HG02852 (cell line): ENCODE results near the gene IL17A.

ENCODE experiments used
- ATAC-seq: cut with Tn5 transposase; IDR thresholded peaks from one replicate; pipeline ENCODE4 v1.9.1; 2021; ENCODE audit warnings: mild to moderate bottlenecking, moderate library complexity; ENCODE audit not compliant: unreplicated experiment

Gene IL17A

GRCh38 chr6:52186075-52186474, at the start of gene IL17A:
Gene IL17A, plus strand, starts transcription at chr6:52186375. Its CDS starts 57 bp downstream, at chr6:52186432.
- ATAC-seq: no peak

- ATAC-seq: no peak
Observed at GRCh38 chr6:52136934-52137467, 49.2 kb upstream of the IL17A start.

- no peak for ATAC-seq
Observed at GRCh38 chr6:52138284-52138683, 47.9 kb upstream of the IL17A start.

- ATAC-seq: no peak
Observed at GRCh38 chr6:52139985-52140680, 46.0 kb upstream of the IL17A start.

- no peak for ATAC-seq
Observed at GRCh38 chr6:52141596-52141995, 44.6 kb upstream of the IL17A start.

GRCh38 chr6:52142556-52142955, 43.6 kb upstream of the IL17A start:
- ATAC-seq: no peak

GRCh38 chr6:52143551-52143950, 42.6 kb upstream of the IL17A start:
- ATAC-seq: no peak

GRCh38 chr6:52144196-52145076, 41.7 kb upstream of the IL17A start:
- ATAC-seq: no peak

- no peak for ATAC-seq
Observed at GRCh38 chr6:52146851-52147445, 39.2 kb upstream of the IL17A start.

GRCh38 chr6:52149076-52149475, 37.1 kb upstream of the IL17A start:
- ATAC-seq: no peak

GRCh38 chr6:52149949-52150348, 36.2 kb upstream of the IL17A start:
- ATAC-seq: no peak

GRCh38 chr6:52152070-52152423, 34.1 kb upstream of the IL17A start:
- ATAC-seq: no peak

GRCh38 chr6:52152711-52153160, 33.4 kb upstream of the IL17A start:
- ATAC-seq: no peak

GRCh38 chr6:52154381-52154780, 31.8 kb upstream of the IL17A start:
- no peak for ATAC-seq

- peak; percentile 88 for ATAC-seq
Observed at GRCh38 chr6:52155791-52156576, 30.2 kb upstream of the IL17A start.

- ATAC-seq: peak; percentile 57
Observed at GRCh38 chr6:52157301-52157941, 28.8 kb upstream of the IL17A start.

GRCh38 chr6:52160472-52161104, 25.6 kb upstream of the IL17A start:
- ATAC-seq: no peak

- ATAC-seq: peak; percentile 50
Observed at GRCh38 chr6:52161689-52162438, 24.3 kb upstream of the IL17A start.
